ENCODE measurements around the gene PLCXD1. TPM values are rescaled to one million over a fixed set of nuclear protein-coding genes. Genes with fewer than 3 reads are reported as not detected.
"Not testable (repeated sequence)": the region's sequence is repeated elsewhere in the genome, so short reads cannot be mapped to it uniquely, and the experiment has no call there.

The PLCXD1 gene
- total RNA-seq, 1 experiment from 2014 or later = 12.0 TPM

DNA sequence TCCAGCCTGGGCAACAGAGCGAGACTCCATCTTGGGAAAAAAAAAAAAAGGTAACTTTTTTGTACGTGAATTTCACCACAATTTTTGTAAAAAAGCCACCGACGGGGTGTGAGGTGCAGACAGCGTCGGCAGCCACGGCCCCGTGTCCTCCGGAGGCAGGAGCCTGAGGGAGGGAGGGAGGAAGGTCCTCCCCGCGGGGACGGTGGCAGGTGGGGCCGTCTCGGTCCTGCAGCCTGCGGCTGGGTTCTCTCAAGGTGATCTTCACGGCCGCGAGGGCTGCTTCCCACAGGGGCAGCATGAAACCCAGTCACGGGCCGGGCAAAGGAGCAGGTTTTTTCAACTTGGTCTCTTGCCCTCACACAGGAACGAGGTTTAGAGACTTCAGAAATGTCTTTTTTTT lies 14.0 kb downstream of the PLCXD1 start:
- H3K27ac Mint-ChIP-seq (ENCODE audit: low read depth, unreplicated experiment) = no peak overlapping the region
- CTCF ChIA-PET = no interaction called here

DNA sequence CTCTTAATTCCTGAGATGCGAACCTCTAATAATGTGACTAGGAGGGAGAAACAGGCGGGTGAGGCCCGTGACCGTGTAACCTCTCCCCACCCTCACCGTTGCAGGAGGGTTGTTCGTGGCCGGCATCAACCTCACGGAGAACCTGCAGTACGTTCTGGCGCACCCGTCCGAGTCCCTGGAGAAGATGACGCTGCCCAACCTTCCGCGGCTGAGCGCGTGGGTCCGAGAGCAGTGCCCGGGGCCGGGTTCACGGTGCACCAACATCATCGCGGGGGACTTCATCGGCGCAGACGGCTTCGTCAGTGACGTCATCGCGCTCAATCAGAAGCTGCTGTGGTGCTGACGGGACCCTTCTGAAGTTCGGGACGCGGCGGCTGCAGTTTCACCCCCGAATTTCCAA lies 17.8 kb downstream of the PLCXD1 start:
- POLR2A ChIA-PET = no interaction called here
- DNase-seq (ENCODE audit: unreplicated experiment) = no peak
- H3K27ac Mint-ChIP-seq (ENCODE audit: low read depth, unreplicated experiment) = no peak overlapping the region
- no TSS peak for BruUV-seq (replicated peaks)
- peaks cover 10% of the 10 kb centered on the region for H3K36me3 Mint-ChIP-seq (ENCODE audit: insufficient read depth, unreplicated experiment)
- no peaks in the 10 kb centered on the region for H3K4me1 Mint-ChIP-seq (ENCODE audit: insufficient read depth, unreplicated experiment)
- TF ChIP-seq CTCF (IDR thresholded peaks at IDR 0.05; ENCODE audit: unreplicated experiment) = no peak
- CTCF ChIA-PET = no interaction called here
- H3K27me3 Mint-ChIP-seq (ENCODE audit: insufficient read depth, unreplicated experiment) = no peaks in the 10 kb centered on the region
- intact Hi-C loops (cut with micrococcal nuclease) = no loop called here
- no peak overlapping the region for H3K4me3 Mint-ChIP-seq (ENCODE audit: unreplicated experiment)
- no peaks in the 10 kb centered on the region for H3K9me3 Mint-ChIP-seq (ENCODE audit: unreplicated experiment)

More for the DNA sequence above, 14.0 kb downstream of the PLCXD1 start:
- intact Hi-C loops (cut with micrococcal nuclease) = no loop called here
- Mint-ChIP-seq H3K9me3 (ENCODE audit: unreplicated experiment) (no peaks in the 10 kb centered on the region), H3K27me3 (ENCODE audit: insufficient read depth, unreplicated experiment) (no peaks in the 10 kb centered on the region), H3K4me3 (ENCODE audit: unreplicated experiment) (no peak overlapping the region), H3K4me1 (ENCODE audit: insufficient read depth, unreplicated experiment) (no peaks in the 10 kb centered on the region), H3K36me3 (ENCODE audit: insufficient read depth, unreplicated experiment) (peaks cover 14% of the 10 kb centered on the region)
- DNase-seq (ENCODE audit: unreplicated experiment) = no peak
- no TSS peak for BruUV-seq (replicated peaks)
- no peak for TF ChIP-seq CTCF (IDR thresholded peaks at IDR 0.05; ENCODE audit: unreplicated experiment)
- POLR2A ChIA-PET = no interaction called here

DNA sequence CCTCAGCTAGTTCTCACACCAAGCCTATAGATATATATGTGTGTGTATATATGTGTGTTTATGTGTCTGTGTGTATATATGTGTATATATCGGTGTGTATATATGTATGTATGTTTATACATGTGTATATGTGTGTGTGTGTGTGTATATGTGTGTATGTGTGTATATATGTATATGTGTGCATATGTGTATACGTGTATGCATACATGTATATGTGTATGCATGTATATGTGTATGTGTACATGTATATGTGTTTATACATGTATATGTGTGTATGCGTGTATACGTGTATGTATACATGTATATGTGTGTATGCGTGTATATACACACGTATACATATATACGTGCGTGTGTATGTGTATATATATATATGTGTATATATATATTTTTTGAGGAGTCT lies 19.2 kb downstream of the PLCXD1 start:
- no peak for TF ChIP-seq CTCF (IDR thresholded peaks at IDR 0.05; ENCODE audit: unreplicated experiment)
- H3K27me3 Mint-ChIP-seq (ENCODE audit: insufficient read depth, unreplicated experiment) = no peaks in the 10 kb centered on the region
- H3K4me3 Mint-ChIP-seq (ENCODE audit: unreplicated experiment) = no peak overlapping the region
- H3K27ac Mint-ChIP-seq (ENCODE audit: low read depth, unreplicated experiment) = no peak overlapping the region
- no TSS peak for BruUV-seq (replicated peaks)
- ChIA-PET CTCF (no interaction called here), POLR2A (no interaction called here)
- intact Hi-C loops (cut with micrococcal nuclease) = no loop called here
- no peak for DNase-seq (ENCODE audit: unreplicated experiment)
- H3K4me1 Mint-ChIP-seq (ENCODE audit: insufficient read depth, unreplicated experiment) = no peaks in the 10 kb centered on the region
- peaks cover 17% of the 10 kb centered on the region for H3K36me3 Mint-ChIP-seq (ENCODE audit: insufficient read depth, unreplicated experiment)
- no peaks in the 10 kb centered on the region for H3K9me3 Mint-ChIP-seq (ENCODE audit: unreplicated experiment)

GRCh38 chrX:302975-303374 lies 21.8 kb downstream of the PLCXD1 start:
- no peaks in the 10 kb centered on the region for H3K27me3 Mint-ChIP-seq (ENCODE audit: insufficient read depth, unreplicated experiment)
- BruUV-seq (replicated peaks) = no TSS peak
- peaks cover 41% of the 10 kb centered on the region for H3K36me3 Mint-ChIP-seq (ENCODE audit: insufficient read depth, unreplicated experiment)
- ChIA-PET CTCF (no interaction called here), POLR2A (no interaction called here)
- H3K4me1 Mint-ChIP-seq (ENCODE audit: insufficient read depth, unreplicated experiment) = no peaks in the 10 kb centered on the region
- no peak for TF ChIP-seq CTCF (IDR thresholded peaks at IDR 0.05; ENCODE audit: unreplicated experiment)
- no peak for DNase-seq (ENCODE audit: unreplicated experiment)
- no peaks in the 10 kb centered on the region for H3K9me3 Mint-ChIP-seq (ENCODE audit: unreplicated experiment)
- no peak overlapping the region for H3K27ac Mint-ChIP-seq (ENCODE audit: low read depth, unreplicated experiment)
- intact Hi-C loops (cut with micrococcal nuclease) = no loop called here
- no peak overlapping the region for H3K4me3 Mint-ChIP-seq (ENCODE audit: unreplicated experiment)

DNA sequence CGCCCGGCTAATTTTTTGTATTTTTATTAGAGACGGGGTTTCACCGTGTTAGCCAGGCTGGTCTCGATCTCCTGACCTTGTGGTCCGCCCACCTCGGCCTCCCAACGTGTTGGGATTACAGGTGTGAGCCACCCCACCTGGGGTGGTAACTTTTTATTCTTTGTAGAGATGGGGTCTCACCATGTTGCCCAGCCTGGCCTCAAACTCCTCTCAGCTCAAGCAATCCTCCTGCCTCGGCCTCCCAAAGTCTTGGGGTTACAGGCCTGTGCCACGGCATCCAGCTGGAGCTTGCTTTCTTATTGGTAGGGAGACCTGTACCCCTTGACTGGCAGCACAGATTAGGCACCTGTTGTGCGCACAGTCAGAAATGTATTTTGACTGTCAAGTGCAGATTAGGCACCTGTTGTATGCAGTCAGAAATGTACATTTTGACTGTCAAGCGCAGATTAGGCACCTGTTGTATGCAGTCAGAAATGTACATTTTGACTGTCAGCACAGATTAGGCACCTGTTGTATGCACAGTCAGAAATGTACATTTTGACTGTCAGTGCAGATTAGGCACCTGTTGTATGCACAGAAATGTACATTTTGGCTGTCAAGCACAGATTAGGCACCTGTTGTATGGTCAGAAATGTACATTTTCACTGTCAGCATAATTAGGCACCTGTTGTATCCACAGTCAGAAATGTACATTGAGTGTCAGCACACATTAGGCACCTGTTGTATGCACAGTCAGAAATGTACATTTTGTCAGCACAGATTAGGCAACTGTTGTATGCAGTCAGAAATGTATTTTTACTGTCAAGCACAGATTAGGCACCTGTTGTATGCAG lies 24.8 kb downstream of the PLCXD1 start:
- H3K27me3 Mint-ChIP-seq (ENCODE audit: insufficient read depth, unreplicated experiment); H3K4me3 Mint-ChIP-seq (ENCODE audit: unreplicated experiment); H3K9me3 Mint-ChIP-seq (ENCODE audit: unreplicated experiment); intact Hi-C loops (cut with micrococcal nuclease); POLR2A ChIA-PET; H3K27ac Mint-ChIP-seq (ENCODE audit: low read depth, unreplicated experiment); CTCF ChIA-PET; DNase-seq (ENCODE audit: unreplicated experiment); H3K4me1 Mint-ChIP-seq (ENCODE audit: insufficient read depth, unreplicated experiment); BruUV-seq (replicated peaks): not testable (repeated sequence)
- peaks cover 58% of the 10 kb centered on the region for H3K36me3 Mint-ChIP-seq (ENCODE audit: insufficient read depth, unreplicated experiment)

- H3K4me1 Mint-ChIP-seq (ENCODE audit: insufficient read depth, unreplicated experiment); H3K4me3 Mint-ChIP-seq (ENCODE audit: unreplicated experiment); H3K27ac Mint-ChIP-seq (ENCODE audit: low read depth, unreplicated experiment); DNase-seq (ENCODE audit: unreplicated experiment); H3K9me3 Mint-ChIP-seq (ENCODE audit: unreplicated experiment); POLR2A ChIA-PET; H3K27me3 Mint-ChIP-seq (ENCODE audit: insufficient read depth, unreplicated experiment); BruUV-seq (replicated peaks); intact Hi-C loops (cut with micrococcal nuclease); CTCF ChIA-PET: not testable (repeated sequence)
- peaks cover 62% of the 10 kb centered on the region for H3K36me3 Mint-ChIP-seq (ENCODE audit: insufficient read depth, unreplicated experiment)
Measured at GRCh38 chrX:306614-307251, 25.6 kb downstream of the PLCXD1 start.

All from MCF 10A (cell line).